ENCODE data around the gene TSPEAR.

DNA sequence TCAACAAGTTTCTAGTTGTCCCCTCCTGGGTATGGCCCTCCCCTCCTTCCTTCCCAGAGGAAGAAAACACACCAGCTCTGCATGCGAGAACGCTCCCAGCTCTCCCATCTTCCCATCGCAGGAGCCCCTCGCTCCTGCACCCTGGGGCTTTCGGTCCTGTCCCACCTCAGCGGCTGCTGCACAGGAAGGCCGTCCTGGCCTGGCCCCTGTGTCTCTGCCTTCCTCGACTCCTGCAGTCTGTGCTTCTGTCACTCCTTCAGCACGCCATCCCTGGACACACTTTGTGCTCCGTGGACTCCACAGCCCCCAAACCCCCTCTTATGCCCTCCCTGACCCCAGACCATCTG lies 194.6 kb downstream of the TSPEAR start:
- TF ChIP-seq, protein P1, sequence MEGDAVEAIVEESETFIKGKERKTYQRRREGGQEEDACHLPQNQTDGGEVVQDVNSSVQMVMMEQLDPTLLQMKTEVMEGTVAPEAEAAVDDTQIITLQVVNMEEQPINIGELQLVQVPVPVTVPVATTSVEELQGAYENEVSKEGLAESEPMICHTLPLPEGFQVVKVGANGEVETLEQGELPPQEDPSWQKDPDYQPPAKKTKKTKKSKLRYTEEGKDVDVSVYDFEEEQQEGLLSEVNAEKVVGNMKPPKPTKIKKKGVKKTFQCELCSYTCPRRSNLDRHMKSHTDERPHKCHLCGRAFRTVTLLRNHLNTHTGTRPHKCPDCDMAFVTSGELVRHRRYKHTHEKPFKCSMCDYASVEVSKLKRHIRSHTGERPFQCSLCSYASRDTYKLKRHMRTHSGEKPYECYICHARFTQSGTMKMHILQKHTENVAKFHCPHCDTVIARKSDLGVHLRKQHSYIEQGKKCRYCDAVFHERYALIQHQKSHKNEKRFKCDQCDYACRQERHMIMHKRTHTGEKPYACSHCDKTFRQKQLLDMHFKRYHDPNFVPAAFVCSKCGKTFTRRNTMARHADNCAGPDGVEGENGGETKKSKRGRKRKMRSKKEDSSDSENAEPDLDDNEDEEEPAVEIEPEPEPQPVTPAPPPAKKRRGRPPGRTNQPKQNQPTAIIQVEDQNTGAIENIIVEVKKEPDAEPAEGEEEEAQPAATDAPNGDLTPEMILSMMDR (IDR thresholded peaks at IDR 0.05) = no peak
- no peak for TF ChIP-seq POLR2AphosphoS5 (IDR thresholded peaks at IDR 0.05)
- TF ChIP-seq EP300 (IDR thresholded peaks at IDR 0.05) = no peak
- no peak for TF ChIP-seq POLR2A (IDR thresholded peaks at IDR 0.05; ENCODE audit: low read depth)
